Fibroblast of skin of left biceps (primary cell): ENCODE measurements around the gene TULP1.
"Not testable (repeated sequence)": the region's sequence is repeated elsewhere in the genome, so short reads cannot be mapped to it uniquely, and the experiment has no call there.

ENCODE experiments used
- DNase-seq, 2 experiments: peaks; one replicate each; pipeline ENCODE4 v3.0.0-alpha.2; 2013; ENCODE audit warnings: low read depth in 2 of 2

TULP1 gene

GRCh38 chr6:35512740-35513139 lies at the start of gene TULP1:
Gene TULP1 (minus strand): TSS chr6:35512896. CDS start chr6:35512858, 38 bp downstream.
- DNase-seq, result no peak

GRCh38 chr6:35562060-35562459 lies 49.4 kb upstream of the TULP1 start:
- DNase-seq, result no peak

- no peak for DNase-seq
Measured at GRCh38 chr6:35561113-35561512, 48.4 kb upstream of the TULP1 start.

GRCh38 chr6:35558571-35558970 lies 45.9 kb upstream of the TULP1 start:
- DNase-seq, result no peak

GRCh38 chr6:35557239-35557638 lies 44.5 kb upstream of the TULP1 start:
- DNase-seq, result no peak

GRCh38 chr6:35554811-35555210 lies 42.1 kb upstream of the TULP1 start:
- no peak for DNase-seq

- no peak for DNase-seq
Measured at GRCh38 chr6:35553315-35553714, 40.6 kb upstream of the TULP1 start.

- no peak for DNase-seq
Measured at GRCh38 chr6:35552285-35552917, 39.7 kb upstream of the TULP1 start.

- no peak for DNase-seq
Measured at GRCh38 chr6:35550437-35550836, 37.7 kb upstream of the TULP1 start.

- DNase-seq, result no peak
Measured at GRCh38 chr6:35547676-35548075, 35.0 kb upstream of the TULP1 start.

GRCh38 chr6:35544769-35545361 lies 32.2 kb upstream of the TULP1 start:
- DNase-seq, result no peak

- DNase-seq, result no peak
Measured at GRCh38 chr6:35543459-35544193, 30.9 kb upstream of the TULP1 start.

GRCh38 chr6:35541836-35542235 lies 29.1 kb upstream of the TULP1 start:
- no peak for DNase-seq

- DNase-seq, result no peak
Measured at GRCh38 chr6:35539223-35539622, 26.5 kb upstream of the TULP1 start.

GRCh38 chr6:35535847-35536246 lies 23.2 kb upstream of the TULP1 start:
- not testable (repeated sequence) for DNase-seq

GRCh38 chr6:35534407-35535170 lies 21.9 kb upstream of the TULP1 start:
- DNase-seq, result no peak

- no peak for DNase-seq
Measured at GRCh38 chr6:35533981-35534380, 21.3 kb upstream of the TULP1 start.

GRCh38 chr6:35532126-35532525 lies 19.4 kb upstream of the TULP1 start:
- DNase-seq, result no peak

GRCh38 chr6:35524380-35525020 lies 11.8 kb upstream of the TULP1 start:
- no peak for DNase-seq

GRCh38 chr6:35522660-35523658 lies 10.3 kb upstream of the TULP1 start:
- DNase-seq, result peak; percentile 8 to 13

- no peak for DNase-seq
Measured at GRCh38 chr6:35522151-35522550, 9.5 kb upstream of the TULP1 start.
